Iris pigment epithelial cell (primary cell): ENCODE data around the gene GEMIN8.

Experiments
- DNase-seq: peaks from one replicate; pipeline ENCODE4 v3.0.0-alpha.2; 2011; ENCODE audit warnings: low read depth

The GEMIN8 gene

DNA sequence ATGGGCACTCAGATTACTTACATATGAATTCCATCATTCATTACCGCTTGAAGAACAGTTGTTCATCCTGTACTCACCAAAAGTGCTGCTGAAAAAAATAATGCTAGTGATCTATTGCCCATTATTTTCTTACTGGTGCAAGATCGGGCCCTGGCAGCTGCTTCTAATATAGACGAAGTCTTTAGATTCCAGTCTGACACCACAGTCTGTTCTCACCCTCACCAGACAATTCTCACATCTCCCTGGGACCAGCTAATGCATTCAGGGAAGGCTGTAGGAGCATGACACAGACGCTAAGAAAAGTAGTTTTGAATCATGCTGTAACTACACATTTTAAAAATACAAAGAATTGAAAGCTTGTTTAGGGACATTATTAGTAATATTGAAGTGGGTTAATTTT, 13.8 kb downstream of the GEMIN8 start:
- peak; percentile 75 for DNase-seq

GRCh38 chrX:14015294-14015693, 14.4 kb downstream of the GEMIN8 start:
- peak; percentile 58 for DNase-seq

DNA sequence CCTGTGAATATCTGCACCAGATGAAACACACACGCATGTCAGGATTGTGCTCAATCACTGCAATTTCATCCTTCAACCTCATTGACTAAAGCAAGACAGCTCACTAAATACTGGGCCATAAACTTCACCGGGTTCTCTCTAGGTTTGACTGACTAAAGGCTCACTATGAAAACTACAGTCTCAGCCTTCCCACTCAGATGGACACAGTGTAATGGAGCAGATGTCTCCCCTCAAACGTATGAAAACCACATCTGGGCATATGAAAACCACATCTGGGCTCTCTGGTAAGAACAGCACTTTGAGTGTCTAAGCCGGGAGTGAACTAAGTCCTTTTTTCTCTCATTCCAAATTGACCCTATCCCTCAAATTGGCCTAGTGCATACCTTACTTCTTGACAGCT, 15.2 kb downstream of the GEMIN8 start:
- DNase-seq: no peak

DNA sequence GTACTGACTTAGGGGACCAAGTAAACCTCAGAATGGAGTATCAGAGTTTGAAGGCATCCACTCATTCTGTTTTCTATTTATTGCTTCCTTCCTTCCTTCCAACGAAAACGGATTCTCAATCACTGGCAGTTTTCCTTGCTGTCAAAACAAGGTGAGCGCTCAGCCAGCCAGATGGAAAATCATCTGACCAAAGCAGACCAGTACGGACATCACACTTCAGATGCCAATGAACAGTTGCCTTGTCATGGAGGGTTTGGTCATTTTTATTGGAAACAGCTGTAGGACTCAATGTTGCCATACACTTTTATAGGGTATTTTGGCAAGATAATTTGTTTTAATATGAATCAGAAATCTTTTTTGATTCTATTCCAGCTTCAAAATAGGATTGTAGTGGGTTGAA, 16.6 kb downstream of the GEMIN8 start:
- DNase-seq: peak; percentile 5

- DNase-seq: peak; percentile 11
Measured at GRCh38 chrX:14010566-14010965, 19.1 kb downstream of the GEMIN8 start.

DNA sequence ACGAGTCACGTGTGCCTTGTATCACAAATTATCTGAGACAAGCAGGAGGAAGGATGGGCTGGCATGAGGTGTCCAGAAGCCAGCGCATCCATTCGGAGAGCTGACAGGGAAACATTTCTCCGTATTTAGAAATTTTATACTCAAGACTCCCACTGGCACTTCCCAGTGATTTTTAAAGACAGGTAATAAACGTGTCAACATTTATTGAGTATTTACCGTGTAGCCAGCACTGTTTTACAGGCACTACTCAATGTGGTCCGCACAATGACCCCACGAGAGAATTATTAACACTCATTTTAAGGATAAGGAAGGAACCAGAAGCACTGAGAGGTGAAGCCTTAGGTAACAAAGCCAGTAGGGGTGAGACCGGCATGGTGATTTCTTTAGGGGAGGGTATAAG, 23.2 kb downstream of the GEMIN8 start:
- no peak for DNase-seq

DNA sequence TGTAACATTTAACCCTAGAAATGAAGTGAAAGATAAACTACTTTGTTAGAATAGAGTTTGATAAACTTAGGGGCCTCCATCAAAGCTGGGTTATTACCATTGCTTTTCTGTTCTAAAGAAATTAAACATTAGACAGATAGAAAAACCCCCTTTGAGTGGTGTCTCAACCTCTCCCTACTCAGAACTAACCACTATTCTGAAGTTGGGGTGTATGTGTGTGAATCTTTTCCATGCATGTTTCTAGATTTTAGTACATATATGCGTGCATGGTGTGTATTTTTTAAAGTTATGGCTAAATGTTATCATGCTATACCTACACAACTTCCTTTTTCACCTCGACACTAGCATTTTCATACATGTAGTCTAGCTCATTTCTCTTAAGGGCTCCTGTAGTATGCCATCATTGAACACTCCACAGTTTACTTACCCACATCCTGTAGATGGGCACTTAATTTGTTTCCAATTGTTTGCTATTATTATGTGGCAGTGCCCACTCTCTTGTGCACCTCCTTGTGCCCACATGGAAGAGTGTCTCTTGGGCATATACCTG, 25.7 kb downstream of the GEMIN8 start:
- no peak for DNase-seq

GRCh38 chrX:14003028-14003427, 26.7 kb downstream of the GEMIN8 start:
- DNase-seq: no peak

GRCh38 chrX:13996650-13997049, 33.0 kb downstream of the GEMIN8 start:
- DNase-seq: no peak

GRCh38 chrX:13994536-13995080, 35.1 kb downstream of the GEMIN8 start:
- no peak for DNase-seq

GRCh38 chrX:13994104-13994503, 35.6 kb downstream of the GEMIN8 start:
- no peak for DNase-seq

- peak; percentile 5 for DNase-seq
Measured at GRCh38 chrX:13990126-13990800, 39.4 kb downstream of the GEMIN8 start.

- DNase-seq: no peak
Measured at GRCh38 chrX:13985697-13986435, 43.8 kb downstream of the GEMIN8 start.

GRCh38 chrX:13983734-13984133, 46.0 kb downstream of the GEMIN8 start:
- no peak for DNase-seq

GRCh38 chrX:13968198-13968597, 61.5 kb downstream of the GEMIN8 start:
- no peak for DNase-seq

- DNase-seq: no peak
Measured at GRCh38 chrX:13967636-13968035, 62.1 kb downstream of the GEMIN8 start.

- DNase-seq: no peak
Measured at GRCh38 chrX:13966793-13967125, 62.9 kb downstream of the GEMIN8 start.

GRCh38 chrX:13966071-13966792, 63.5 kb downstream of the GEMIN8 start:
- DNase-seq: no peak

- no peak for DNase-seq
Measured at GRCh38 chrX:13965531-13965930, 64.2 kb downstream of the GEMIN8 start.

DNA sequence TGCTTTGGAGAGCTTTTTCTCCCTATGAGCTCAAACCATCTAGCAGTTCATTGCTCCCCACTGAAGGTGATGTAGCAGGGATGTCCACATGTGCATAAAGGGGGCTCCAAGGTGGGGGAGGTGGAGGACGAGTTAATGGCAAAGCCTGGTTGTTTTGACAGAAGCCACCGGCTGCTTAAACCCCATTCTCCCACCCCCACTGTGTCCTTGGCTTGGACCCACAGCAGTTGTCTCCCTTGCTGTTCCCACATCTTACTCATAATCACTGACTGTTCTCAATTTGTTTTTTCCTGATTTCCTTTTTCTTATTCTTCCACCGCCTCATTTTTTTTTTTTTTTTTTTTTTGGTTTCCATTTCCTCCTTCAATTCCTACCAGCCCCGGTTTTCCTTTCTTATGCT, 72.7 kb downstream of the GEMIN8 start:
- no peak for DNase-seq
